ENCODE results near the gene DLGAP3.
A peak's percentile ranks its signal among the peaks of the same experiment; 100 is the strongest.

DLGAP3 gene

GRCh38 chr1:34898330-34898761 lies 31.1 kb downstream of the DLGAP3 start:
- H3K36me3 ChIP-seq: no peaks in the 10 kb centered on the region
- H3K27ac ChIP-seq: no peak overlapping the region
- H3K4me3 ChIP-seq: no peak overlapping the region
- TF ChIP-seq CTCF (IDR thresholded peaks at IDR 0.05): no peak
- peaks cover 0 to 8% of the 10 kb centered on the region in 2 donors for H3K27me3 ChIP-seq
- no peak for DNase-seq
- intact Hi-C loops (cut with DNase I; ENCODE audit: low total_unique reads): no loop called here
- H3K4me1 ChIP-seq: peaks cover 0 to 7% (median 0%) of the 10 kb centered on the region in 4 donors
- H3K9me3 ChIP-seq: peaks cover 0 to 4% (median 0%) of the 10 kb centered on the region in 3 donors

- no peak for TF ChIP-seq CTCF (IDR thresholded peaks at IDR 0.05)
- Histone ChIP-seq H3K9me3 (peaks cover 0 to 12% (median 4%) of the 10 kb centered on the region in 3 donors), H3K27ac (no peak overlapping the region), H3K27me3 (peaks cover 0 to 8% of the 10 kb centered on the region in 2 donors), H3K4me1 (peaks cover 0 to 7% (median 0%) of the 10 kb centered on the region in 4 donors), H3K36me3 (no peaks in the 10 kb centered on the region), H3K4me3 (no peak overlapping the region)
- no peak for DNase-seq
- intact Hi-C loops (cut with DNase I; ENCODE audit: low total_unique reads): no loop called here
Observed at GRCh38 chr1:34896612-34897011, 32.8 kb downstream of the DLGAP3 start.

GRCh38 chr1:34889705-34890104 lies 39.7 kb downstream of the DLGAP3 start:
- intact Hi-C loops (cut with DNase I; ENCODE audit: low total_unique reads): no loop called here
- Histone ChIP-seq H3K9me3 (peaks cover 0 to 18% (median 4%) of the 10 kb centered on the region in 3 donors), H3K27ac (no peak overlapping the region), H3K27me3 (peaks cover 0 to 33% of the 10 kb centered on the region in 2 donors), H3K4me1 (peaks cover 0 to 10% (median 9%) of the 10 kb centered on the region in 4 donors), H3K4me3 (no peak overlapping the region), H3K36me3 (no peaks in the 10 kb centered on the region)
- no peak for DNase-seq
- no peak for TF ChIP-seq CTCF (IDR thresholded peaks at IDR 0.05)

DNA sequence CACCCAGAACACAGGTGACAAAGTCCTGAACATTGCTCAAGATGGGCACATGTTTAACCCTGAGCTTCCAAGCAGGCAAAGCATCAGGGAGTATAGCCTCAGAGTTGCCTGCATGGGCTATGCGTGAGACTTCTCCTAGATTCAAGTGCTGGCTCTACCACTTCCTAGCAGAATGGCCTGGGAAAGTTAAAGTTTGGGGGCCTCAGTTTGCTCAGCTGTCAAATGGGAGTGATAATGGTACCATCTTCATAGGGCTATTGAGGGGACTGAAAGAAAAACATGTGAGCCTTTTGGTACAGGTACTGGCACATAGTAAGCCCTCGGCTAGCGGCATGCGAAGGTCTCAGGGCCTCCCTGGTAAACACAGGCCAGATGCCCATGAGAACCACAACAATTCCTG lies 41.9 kb downstream of the DLGAP3 start:
- TF ChIP-seq CTCF (IDR thresholded peaks at IDR 0.05): no peak
- Histone ChIP-seq H3K36me3 (no peaks in the 10 kb centered on the region), H3K4me3 (no peak overlapping the region), H3K27me3 (peaks cover 0 to 50% of the 10 kb centered on the region in 2 donors), H3K4me1 (peaks cover 0 to 10% (median 9%) of the 10 kb centered on the region in 4 donors), H3K27ac (no peak overlapping the region), H3K9me3 (peaks cover 0 to 16% (median 0%) of the 10 kb centered on the region in 3 donors)
- intact Hi-C loops (cut with DNase I; ENCODE audit: low total_unique reads): no loop called here
- DNase-seq: no peak

GRCh38 chr1:34885405-34886247 lies 43.8 kb downstream of the DLGAP3 start:
- TF ChIP-seq CTCF (IDR thresholded peaks at IDR 0.05): no peak
- H3K36me3 ChIP-seq: no peaks in the 10 kb centered on the region
- H3K27me3 ChIP-seq: peaks cover 0 to 50% of the 10 kb centered on the region in 2 donors
- peak overlapping the region; percentile 25 to 47 for H3K4me3 ChIP-seq
- no peak overlapping the region for H3K27ac ChIP-seq
- peak in 1 of 2 donors; percentile 52 for DNase-seq
- peaks cover 0 to 10% (median 9%) of the 10 kb centered on the region in 4 donors for H3K4me1 ChIP-seq
- intact Hi-C loops (cut with DNase I; ENCODE audit: low total_unique reads): no loop called here
- no peaks in the 10 kb centered on the region for H3K9me3 ChIP-seq
